ENCODE results near the gene MORN5.

DNA sequence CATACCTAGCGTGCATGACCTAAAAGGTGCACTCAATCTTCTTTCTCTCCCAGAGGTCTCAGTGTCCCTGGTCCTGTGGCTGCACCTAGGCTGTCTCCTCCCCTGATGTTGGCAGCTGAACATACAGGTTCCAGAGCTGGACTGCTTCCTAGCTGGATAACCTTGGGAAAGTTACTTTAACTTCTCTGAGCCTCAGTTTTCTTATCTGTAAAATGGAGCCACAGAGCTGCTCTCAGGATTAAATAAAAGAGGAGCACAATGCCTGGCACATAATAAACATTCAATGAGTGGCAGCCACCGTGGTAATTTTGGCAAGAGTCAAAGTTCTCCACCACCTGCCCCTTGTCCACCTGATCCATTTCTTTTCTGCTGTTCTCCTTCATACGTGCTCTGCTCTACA, 14.0 kb downstream of the MORN5 start:
- TF ChIP-seq ZFP3 (CRISPR knock-in tag; IDR thresholded peaks at IDR 0.05) (no peak), SNAI2 (CRISPR knock-in tag; IDR thresholded peaks at IDR 0.05) (no peak), ZNF565 (CRISPR knock-in tag; conservative IDR thresholded peaks at IDR 0.05; ENCODE audit: low read depth) (no peak), GLIS3 (CRISPR knock-in tag; IDR thresholded peaks at IDR 0.05) (no peak), PPARA (CRISPR knock-in tag; IDR thresholded peaks at IDR 0.05; ENCODE audit: borderline replicate concordance) (no peak), CSDC2 (CRISPR knock-in tag; IDR thresholded peaks at IDR 0.05) (no peak), CREB5 (CRISPR knock-in tag; IDR thresholded peaks at IDR 0.05; ENCODE audit: low read depth) (no peak), ZNF70 (CRISPR knock-in tag; IDR thresholded peaks at IDR 0.05) (no peak), TOX (CRISPR knock-in tag; IDR thresholded peaks at IDR 0.05; ENCODE audit: borderline replicate concordance) (no peak)
- TF ChIP-seq, protein P1, sequence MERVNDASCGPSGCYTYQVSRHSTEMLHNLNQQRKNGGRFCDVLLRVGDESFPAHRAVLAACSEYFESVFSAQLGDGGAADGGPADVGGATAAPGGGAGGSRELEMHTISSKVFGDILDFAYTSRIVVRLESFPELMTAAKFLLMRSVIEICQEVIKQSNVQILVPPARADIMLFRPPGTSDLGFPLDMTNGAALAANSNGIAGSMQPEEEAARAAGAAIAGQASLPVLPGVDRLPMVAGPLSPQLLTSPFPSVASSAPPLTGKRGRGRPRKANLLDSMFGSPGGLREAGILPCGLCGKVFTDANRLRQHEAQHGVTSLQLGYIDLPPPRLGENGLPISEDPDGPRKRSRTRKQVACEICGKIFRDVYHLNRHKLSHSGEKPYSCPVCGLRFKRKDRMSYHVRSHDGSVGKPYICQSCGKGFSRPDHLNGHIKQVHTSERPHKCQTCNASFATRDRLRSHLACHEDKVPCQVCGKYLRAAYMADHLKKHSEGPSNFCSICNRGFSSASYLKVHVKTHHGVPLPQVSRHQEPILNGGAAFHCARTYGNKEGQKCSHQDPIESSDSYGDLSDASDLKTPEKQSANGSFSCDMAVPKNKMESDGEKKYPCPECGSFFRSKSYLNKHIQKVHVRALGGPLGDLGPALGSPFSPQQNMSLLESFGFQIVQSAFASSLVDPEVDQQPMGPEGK (CRISPR knock-in tag; IDR thresholded peaks at IDR 0.05; ENCODE audit: borderline replicate concordance): no peak
- TF ChIP-seq, protein P2, sequence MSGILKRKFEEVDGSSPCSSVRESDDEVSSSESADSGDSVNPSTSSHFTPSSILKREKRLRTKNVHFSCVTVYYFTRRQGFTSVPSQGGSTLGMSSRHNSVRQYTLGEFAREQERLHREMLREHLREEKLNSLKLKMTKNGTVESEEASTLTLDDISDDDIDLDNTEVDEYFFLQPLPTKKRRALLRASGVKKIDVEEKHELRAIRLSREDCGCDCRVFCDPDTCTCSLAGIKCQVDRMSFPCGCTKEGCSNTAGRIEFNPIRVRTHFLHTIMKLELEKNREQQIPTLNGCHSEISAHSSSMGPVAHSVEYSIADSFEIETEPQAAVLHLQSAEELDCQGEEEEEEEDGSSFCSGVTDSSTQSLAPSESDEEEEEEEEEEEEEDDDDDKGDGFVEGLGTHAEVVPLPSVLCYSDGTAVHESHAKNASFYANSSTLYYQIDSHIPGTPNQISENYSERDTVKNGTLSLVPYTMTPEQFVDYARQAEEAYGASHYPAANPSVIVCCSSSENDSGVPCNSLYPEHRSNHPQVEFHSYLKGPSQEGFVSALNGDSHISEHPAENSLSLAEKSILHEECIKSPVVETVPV (CRISPR knock-in tag; IDR thresholded peaks at IDR 0.05): no peak

All from SK-N-SH treated with all-trans-retinoic acid at 6 μM for 48 hours (cell line).